ENCODE data around the gene TEF.

- TF ChIP-seq, protein P1, sequence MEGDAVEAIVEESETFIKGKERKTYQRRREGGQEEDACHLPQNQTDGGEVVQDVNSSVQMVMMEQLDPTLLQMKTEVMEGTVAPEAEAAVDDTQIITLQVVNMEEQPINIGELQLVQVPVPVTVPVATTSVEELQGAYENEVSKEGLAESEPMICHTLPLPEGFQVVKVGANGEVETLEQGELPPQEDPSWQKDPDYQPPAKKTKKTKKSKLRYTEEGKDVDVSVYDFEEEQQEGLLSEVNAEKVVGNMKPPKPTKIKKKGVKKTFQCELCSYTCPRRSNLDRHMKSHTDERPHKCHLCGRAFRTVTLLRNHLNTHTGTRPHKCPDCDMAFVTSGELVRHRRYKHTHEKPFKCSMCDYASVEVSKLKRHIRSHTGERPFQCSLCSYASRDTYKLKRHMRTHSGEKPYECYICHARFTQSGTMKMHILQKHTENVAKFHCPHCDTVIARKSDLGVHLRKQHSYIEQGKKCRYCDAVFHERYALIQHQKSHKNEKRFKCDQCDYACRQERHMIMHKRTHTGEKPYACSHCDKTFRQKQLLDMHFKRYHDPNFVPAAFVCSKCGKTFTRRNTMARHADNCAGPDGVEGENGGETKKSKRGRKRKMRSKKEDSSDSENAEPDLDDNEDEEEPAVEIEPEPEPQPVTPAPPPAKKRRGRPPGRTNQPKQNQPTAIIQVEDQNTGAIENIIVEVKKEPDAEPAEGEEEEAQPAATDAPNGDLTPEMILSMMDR (conservative IDR thresholded peaks at IDR 0.05 in 1 of 2, IDR thresholded peaks at IDR 0.05 in 1 of 2; ENCODE audit: low read depth in 1 of 2, low read length in 2 of 2) = no peak
- TF ChIP-seq EZH2 (IDR thresholded peaks at IDR 0.05; ENCODE audit: low read length, missing control alignments) = no peak
These were observed 66.6 kb downstream of the TEF start for GRCh38 chr22:41448189-41448808.

All from fibroblast of lung (primary cell).